HG03196 (cell line): ENCODE results near the gene PCDH9.

ENCODE experiments used
- ATAC-seq: cut with Tn5 transposase; IDR thresholded peaks from one replicate; pipeline ENCODE4 v1.9.1; 2021; ENCODE audit not compliant: unreplicated experiment

The PCDH9 gene

GRCh38 chr13:67229481-67230403 is at the start of gene PCDH9:
Gene PCDH9 (minus strand): TSS chr13:67230336. CDS start chr13:67228440, 1,896 bp downstream.
- ATAC-seq = no peak

GRCh38 chr13:67278235-67278634 is 48.1 kb upstream of the PCDH9 start:
- no peak for ATAC-seq

- ATAC-seq = no peak
Observed at GRCh38 chr13:67277581-67277980, 47.4 kb upstream of the PCDH9 start.

GRCh38 chr13:67275351-67275960 is 45.3 kb upstream of the PCDH9 start:
- no peak for ATAC-seq

- no peak for ATAC-seq
Observed at GRCh38 chr13:67273001-67273400, 42.9 kb upstream of the PCDH9 start.

- ATAC-seq = no peak
Observed at GRCh38 chr13:67267136-67267535, 37.0 kb upstream of the PCDH9 start.

- ATAC-seq = no peak
Observed at GRCh38 chr13:67259208-67259607, 29.1 kb upstream of the PCDH9 start.

GRCh38 chr13:67258482-67258881 is 28.3 kb upstream of the PCDH9 start:
- peak; percentile 49 for ATAC-seq

GRCh38 chr13:67238861-67239260 is 8.7 kb upstream of the PCDH9 start:
- no peak for ATAC-seq

- ATAC-seq = no peak
Observed at GRCh38 chr13:67238277-67238859, 8.2 kb upstream of the PCDH9 start.

- no peak for ATAC-seq
Observed at GRCh38 chr13:67235265-67235664, 5.1 kb upstream of the PCDH9 start.

GRCh38 chr13:67232384-67232783 is 2.2 kb upstream of the PCDH9 start:
- ATAC-seq = no peak

- ATAC-seq = no peak
Observed at GRCh38 chr13:67231289-67232000, 1.3 kb upstream of the PCDH9 start.

GRCh38 chr13:67230404-67231288 is 510 bp upstream of the PCDH9 start:
- peak; percentile 100 for ATAC-seq

GRCh38 chr13:67228916-67229315 is 1.2 kb downstream of the PCDH9 start:
- no peak for ATAC-seq

- ATAC-seq = no peak
Observed at GRCh38 chr13:67228031-67228430, 2.1 kb downstream of the PCDH9 start.

- ATAC-seq = no peak
Observed at GRCh38 chr13:67227131-67227983, 2.8 kb downstream of the PCDH9 start.

GRCh38 chr13:67226696-67227095 is 3.4 kb downstream of the PCDH9 start:
- ATAC-seq = no peak
